ENCODE measurements around the gene FLRT1.

GRCh38 chr11:64058494-64058893, 22.8 kb downstream of the FLRT1 start:
- TF ChIP-seq CTCF (IDR thresholded peaks at IDR 0.05) = no peak
- no peak for TF ChIP-seq POLR2A (IDR thresholded peaks at IDR 0.05)
- no peak for TF ChIP-seq POLR2AphosphoS5 (IDR thresholded peaks at IDR 0.05)
